ENCODE results near the gene PSME3IP1. TPM values are rescaled to one million over a fixed set of nuclear protein-coding genes. Genes with fewer than 3 reads are reported as not detected.

Gene PSME3IP1
- total RNA-seq, 3 donors from 2014 or later (not counting 1 experiment from before 2014, with no cell fraction given): 129 to 148 (median 133) TPM

GRCh38 chr16:57115168-57115513 lies 70.7 kb downstream of the PSME3IP1 start:
- no peaks in the 10 kb centered on the region for H3K9me3 Mint-ChIP-seq
- 87% methylated on average over 10 of the region's 10 CpGs for WGBS (ENCODE audit: insufficient coverage)
- no peaks in the 10 kb centered on the region for H3K4me1 Mint-ChIP-seq

DNA sequence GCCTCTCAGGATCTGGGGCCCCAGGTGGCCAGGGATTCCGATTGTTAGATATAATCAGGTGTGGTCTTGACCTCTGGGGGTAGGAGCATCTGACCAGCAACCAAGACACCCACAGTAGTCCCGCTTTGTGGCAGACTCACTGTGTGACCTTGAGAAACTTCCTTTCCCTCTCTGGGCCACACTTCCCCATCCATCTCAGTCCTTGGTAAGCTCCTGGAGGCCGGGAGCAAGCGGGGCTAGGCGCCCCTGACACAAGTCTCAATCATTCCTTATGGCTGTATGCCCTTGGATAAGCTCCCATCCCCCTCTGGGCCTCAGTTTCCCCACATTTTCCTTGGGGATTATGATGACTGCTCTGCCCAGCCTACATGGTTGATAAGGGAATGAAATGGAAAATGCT lies 72.2 kb downstream of the PSME3IP1 start:
- no peak overlapping the region for H3K27ac ChIP-seq (ENCODE audit: low read length)

More at GRCh38 chr16:57115168-57115513, 70.7 kb downstream of the PSME3IP1 start:
- Histone ChIP-seq H3K36me3 (ENCODE audit: control insufficient read depth, insufficient read depth, low read length) (no peaks in the 10 kb centered on the region), H3K4me1 (ENCODE audit: control insufficient read depth, insufficient read depth, low read length) (no peaks in the 10 kb centered on the region), H3K4me3 (ENCODE audit: low read length) (no peak overlapping the region), H3K9me3 (ENCODE audit: control insufficient read depth, insufficient read depth, low read length) (no peaks in the 10 kb centered on the region), H3K27ac (ENCODE audit: low read length) (no peak overlapping the region), H3K27me3 (ENCODE audit: control insufficient read depth, insufficient read depth, low read length) (no peaks in the 10 kb centered on the region)
- Mint-ChIP-seq H3K27me3 (ENCODE audit: low read depth in 2 of 2) (no peaks in the 10 kb centered on the region), H3K27ac (no peak overlapping the region), H3K36me3 (no peaks in the 10 kb centered on the region), H3K4me3 (no peak overlapping the region)
- ATAC-seq (no peak), DNase-seq (no peak)
- intact Hi-C loops (cut with micrococcal nuclease): no loop called here
- TF ChIP-seq, protein P1, sequence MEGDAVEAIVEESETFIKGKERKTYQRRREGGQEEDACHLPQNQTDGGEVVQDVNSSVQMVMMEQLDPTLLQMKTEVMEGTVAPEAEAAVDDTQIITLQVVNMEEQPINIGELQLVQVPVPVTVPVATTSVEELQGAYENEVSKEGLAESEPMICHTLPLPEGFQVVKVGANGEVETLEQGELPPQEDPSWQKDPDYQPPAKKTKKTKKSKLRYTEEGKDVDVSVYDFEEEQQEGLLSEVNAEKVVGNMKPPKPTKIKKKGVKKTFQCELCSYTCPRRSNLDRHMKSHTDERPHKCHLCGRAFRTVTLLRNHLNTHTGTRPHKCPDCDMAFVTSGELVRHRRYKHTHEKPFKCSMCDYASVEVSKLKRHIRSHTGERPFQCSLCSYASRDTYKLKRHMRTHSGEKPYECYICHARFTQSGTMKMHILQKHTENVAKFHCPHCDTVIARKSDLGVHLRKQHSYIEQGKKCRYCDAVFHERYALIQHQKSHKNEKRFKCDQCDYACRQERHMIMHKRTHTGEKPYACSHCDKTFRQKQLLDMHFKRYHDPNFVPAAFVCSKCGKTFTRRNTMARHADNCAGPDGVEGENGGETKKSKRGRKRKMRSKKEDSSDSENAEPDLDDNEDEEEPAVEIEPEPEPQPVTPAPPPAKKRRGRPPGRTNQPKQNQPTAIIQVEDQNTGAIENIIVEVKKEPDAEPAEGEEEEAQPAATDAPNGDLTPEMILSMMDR (IDR thresholded peaks at IDR 0.05): no peak

DNA sequence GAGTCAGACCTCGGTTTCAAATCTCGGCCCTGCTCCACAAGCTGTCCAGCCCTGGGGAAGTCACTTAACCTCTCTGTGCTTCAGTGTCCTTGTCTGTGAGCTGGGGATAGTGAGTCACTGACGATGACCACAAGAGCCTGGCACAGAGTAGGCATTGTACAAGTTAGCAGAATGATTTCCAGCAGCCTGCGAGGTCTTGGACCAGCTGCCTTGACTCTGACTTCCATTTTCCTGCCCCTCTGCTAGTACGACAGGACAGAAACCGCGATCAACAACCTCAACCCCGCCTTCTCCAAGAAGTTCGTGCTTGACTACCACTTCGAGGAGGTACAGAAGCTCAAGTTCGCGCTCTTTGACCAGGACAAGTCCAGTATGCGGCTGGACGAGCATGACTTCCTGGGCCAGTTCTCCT lies 72.8 kb downstream of the PSME3IP1 start:
- no peaks in the 10 kb centered on the region for H3K27me3 ChIP-seq (ENCODE audit: control insufficient read depth, insufficient read depth, low read length)
- no peaks in the 10 kb centered on the region for H3K4me1 ChIP-seq (ENCODE audit: control insufficient read depth, insufficient read depth, low read length)
- no peaks in the 10 kb centered on the region for H3K9me3 Mint-ChIP-seq
- H3K4me3 ChIP-seq (ENCODE audit: low read length): no peak overlapping the region
- 90% methylated on average over 14 of the region's 14 CpGs for WGBS (ENCODE audit: insufficient coverage)
- no peak overlapping the region for H3K4me3 Mint-ChIP-seq
- intact Hi-C loops (cut with micrococcal nuclease): no loop called here
- TF ChIP-seq, protein P1 (IDR thresholded peaks at IDR 0.05): no peak
- ATAC-seq (no peak), DNase-seq (no peak)
- no peaks in the 10 kb centered on the region for H3K9me3 ChIP-seq (ENCODE audit: control insufficient read depth, insufficient read depth, low read length)
- H3K27ac Mint-ChIP-seq: no peak overlapping the region
- H3K27me3 Mint-ChIP-seq (ENCODE audit: low read depth in 2 of 2): peaks cover 0 to 2% of the 10 kb centered on the region in 2 donors
- H3K36me3 Mint-ChIP-seq: no peaks in the 10 kb centered on the region
- peaks cover 5% of the 10 kb centered on the region in 2 donors for H3K4me1 Mint-ChIP-seq
- H3K27ac ChIP-seq (ENCODE audit: low read length): no peak overlapping the region
- no peaks in the 10 kb centered on the region for H3K36me3 ChIP-seq (ENCODE audit: control insufficient read depth, insufficient read depth, low read length)

More for the DNA sequence above, 72.2 kb downstream of the PSME3IP1 start:
- no peak overlapping the region for H3K27ac Mint-ChIP-seq
- no peaks in the 10 kb centered on the region for H3K27me3 ChIP-seq (ENCODE audit: control insufficient read depth, insufficient read depth, low read length)
- no peak overlapping the region for H3K4me3 Mint-ChIP-seq
- no peaks in the 10 kb centered on the region for H3K36me3 ChIP-seq (ENCODE audit: control insufficient read depth, insufficient read depth, low read length)
- no peaks in the 10 kb centered on the region for H3K9me3 ChIP-seq (ENCODE audit: control insufficient read depth, insufficient read depth, low read length)
- no peaks in the 10 kb centered on the region for H3K9me3 Mint-ChIP-seq
- 89% methylated on average over 5 of the region's 5 CpGs for WGBS (ENCODE audit: insufficient coverage)
- H3K4me3 ChIP-seq (ENCODE audit: low read length): no peak overlapping the region
- H3K4me1 Mint-ChIP-seq: peaks cover 4% of the 10 kb centered on the region in 2 donors
- ATAC-seq (no peak), DNase-seq (no peak)
- peaks cover 0 to 2% of the 10 kb centered on the region in 2 donors for H3K27me3 Mint-ChIP-seq (ENCODE audit: low read depth in 2 of 2)
- TF ChIP-seq, protein P1 (IDR thresholded peaks at IDR 0.05): no peak
- no peaks in the 10 kb centered on the region for H3K36me3 Mint-ChIP-seq
- no peaks in the 10 kb centered on the region for H3K4me1 ChIP-seq (ENCODE audit: control insufficient read depth, insufficient read depth, low read length)
- intact Hi-C loops (cut with micrococcal nuclease): no loop called here

DNA sequence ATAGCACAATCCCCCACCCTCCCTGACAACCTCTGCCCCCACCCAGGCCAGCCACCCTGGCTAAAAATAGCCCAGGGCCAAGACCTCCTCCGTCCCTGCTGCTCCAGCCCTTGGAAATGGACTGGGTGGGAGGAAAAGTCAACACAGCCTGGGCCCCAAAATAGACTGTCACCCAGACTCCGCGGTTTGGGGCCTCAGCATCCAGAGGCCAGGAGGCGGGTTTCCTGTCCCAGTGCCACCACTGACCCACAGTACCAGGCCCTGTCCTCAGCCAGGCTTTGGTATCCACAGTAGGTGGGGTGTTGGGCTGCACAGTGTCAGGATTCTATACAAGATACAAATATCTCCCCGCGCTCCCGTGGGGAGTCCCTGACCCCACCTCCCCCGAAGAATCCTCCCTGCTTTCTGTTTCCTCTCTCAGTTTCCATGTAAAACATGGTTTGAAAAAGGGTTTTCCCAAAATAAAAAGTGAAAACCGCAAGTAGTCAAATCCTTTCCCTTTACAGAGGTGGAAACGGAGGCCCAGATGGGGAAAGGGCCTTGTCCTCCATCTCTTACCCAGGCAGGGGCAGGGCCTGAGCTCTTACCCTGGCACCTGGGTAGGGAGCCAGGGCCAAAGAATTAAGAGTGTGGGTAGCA lies 73.3 kb downstream of the PSME3IP1 start:
- no peaks in the 10 kb centered on the region for H3K36me3 ChIP-seq (ENCODE audit: control insufficient read depth, insufficient read depth, low read length)
- H3K27me3 ChIP-seq (ENCODE audit: control insufficient read depth, insufficient read depth, low read length): no peaks in the 10 kb centered on the region
- H3K27ac ChIP-seq (ENCODE audit: low read length): no peak overlapping the region
- H3K36me3 Mint-ChIP-seq: no peaks in the 10 kb centered on the region
- H3K9me3 Mint-ChIP-seq: no peaks in the 10 kb centered on the region
- H3K9me3 ChIP-seq (ENCODE audit: control insufficient read depth, insufficient read depth, low read length): no peaks in the 10 kb centered on the region
- H3K4me1 ChIP-seq (ENCODE audit: control insufficient read depth, insufficient read depth, low read length): no peaks in the 10 kb centered on the region
- H3K27ac Mint-ChIP-seq: no peak overlapping the region
- WGBS (ENCODE audit: insufficient coverage): 57% methylated on average over 6 of the region's 10 CpGs
- TF ChIP-seq, protein P1 (IDR thresholded peaks at IDR 0.05): no peak
- peaks cover 5% of the 10 kb centered on the region in 2 donors for H3K4me1 Mint-ChIP-seq
- no peak overlapping the region for H3K4me3 Mint-ChIP-seq
- no peak for ATAC-seq
- H3K27me3 Mint-ChIP-seq (ENCODE audit: low read depth in 2 of 2): peaks cover 0 to 2% of the 10 kb centered on the region in 2 donors
- intact Hi-C loops (cut with micrococcal nuclease): no loop called here
- no peak for DNase-seq
- H3K4me3 ChIP-seq (ENCODE audit: low read length): no peak overlapping the region

Measured in natural killer cell (primary cell).